ENCODE data around the gene ADAMTS19.

The ADAMTS19 gene

GRCh38 chr5:129770024-129770820 is 310.1 kb downstream of the ADAMTS19 start:
- no peak for DNase-seq

- DNase-seq = peak; percentile 9
Observed at GRCh38 chr5:129771058-129771838, 311.1 kb downstream of the ADAMTS19 start.

DNA sequence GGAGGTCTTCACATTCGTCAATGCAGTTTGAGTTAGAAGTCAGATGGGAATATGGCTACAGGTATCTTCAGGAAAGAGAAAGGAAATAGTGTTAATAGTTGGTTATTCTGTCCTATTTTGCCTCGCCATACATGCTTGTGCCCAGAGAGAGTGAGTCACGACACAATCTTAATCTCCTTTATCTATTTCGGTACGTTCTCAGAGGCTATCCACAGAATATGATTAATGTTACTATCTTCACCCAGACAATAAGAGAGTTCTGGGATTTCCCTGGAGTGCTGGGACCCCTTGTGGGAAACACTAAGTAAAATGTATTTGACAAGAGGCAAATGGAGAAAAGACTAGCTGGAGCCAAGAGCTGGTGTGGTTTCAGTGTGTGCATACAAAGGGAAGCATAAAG is 313.3 kb downstream of the ADAMTS19 start:
- DNase-seq = no peak

DNA sequence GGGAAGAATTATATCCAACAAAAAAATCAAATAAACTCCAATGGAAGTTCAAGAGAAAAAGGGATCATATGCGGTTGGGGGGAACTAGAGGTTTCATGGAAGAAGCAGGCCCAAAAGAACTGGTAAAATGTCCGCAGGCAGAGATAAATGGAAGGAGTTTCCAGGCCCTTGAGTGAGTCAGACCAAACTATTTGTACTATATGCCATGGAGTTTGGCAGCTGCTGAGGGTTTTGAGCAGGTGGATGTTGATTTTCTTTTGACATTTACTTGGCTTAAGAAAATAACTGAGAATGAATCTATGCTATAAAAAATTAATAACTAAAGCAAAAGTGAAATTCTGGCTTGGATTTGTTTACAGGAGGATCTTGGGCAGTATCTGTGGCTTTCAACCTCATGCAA is 321.5 kb downstream of the ADAMTS19 start:
- no peak for DNase-seq
